GM21717 (cell line): ENCODE measurements around the gene PROZ.
A peak's percentile ranks its signal among the peaks of the same experiment; 100 is the strongest.

Experiments used
- ATAC-seq: cut with Tn5 transposase; IDR thresholded peaks from one replicate; pipeline ENCODE4 v1.9.1; 2021; ENCODE audit warnings: mild to moderate bottlenecking, moderate library complexity; ENCODE audit not compliant: unreplicated experiment

PROZ gene

GRCh38 chr13:113203507-113204377, 45.3 kb downstream of the PROZ start:
- ATAC-seq: no peak

DNA sequence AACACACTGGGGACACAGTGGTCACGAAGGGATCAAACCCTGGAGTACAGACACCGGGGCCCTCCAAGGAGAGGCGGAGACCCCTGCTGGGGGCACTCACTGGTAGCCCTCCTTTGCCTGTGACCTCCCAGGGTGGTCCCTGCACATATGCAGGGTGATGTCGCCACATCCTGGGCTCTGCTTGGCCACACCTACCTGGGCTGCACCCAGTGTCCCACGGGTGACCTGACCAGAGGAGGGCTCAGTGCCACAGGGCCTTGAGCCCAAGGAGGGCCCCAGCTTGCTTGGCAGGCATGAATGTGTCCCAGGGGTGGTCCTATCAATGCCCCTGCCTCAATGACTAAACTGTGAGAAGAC, 45.9 kb downstream of the PROZ start:
- no peak for ATAC-seq

GRCh38 chr13:113205428-113205931, 47.0 kb downstream of the PROZ start:
- ATAC-seq: no peak

GRCh38 chr13:113207460-113207859, 49.0 kb downstream of the PROZ start:
- no peak for ATAC-seq

DNA sequence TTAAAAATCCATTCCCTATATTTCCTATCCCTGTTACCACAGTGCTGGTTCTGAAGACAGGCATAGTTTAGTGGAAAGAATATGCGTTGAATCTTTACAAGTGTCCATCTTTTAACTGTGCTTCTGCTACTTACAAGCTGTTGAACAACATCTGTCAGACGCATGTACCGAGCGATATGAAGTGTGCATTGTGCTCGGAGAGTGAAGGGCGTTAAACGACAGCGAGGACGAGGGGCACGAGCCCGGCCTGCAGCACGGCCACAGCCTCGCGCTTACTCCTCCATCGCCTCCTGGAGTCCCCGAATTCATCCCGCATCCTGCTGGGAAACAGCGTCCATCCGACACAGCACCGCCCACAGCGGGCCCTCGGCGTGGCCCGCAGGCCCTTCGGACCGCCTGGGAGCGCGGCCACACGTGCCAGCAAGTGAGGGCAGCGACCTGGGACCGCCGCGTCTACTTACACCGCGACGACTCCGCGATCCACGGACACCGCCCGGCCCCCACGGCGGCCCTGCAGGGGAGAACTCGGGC, 49.5 kb downstream of the PROZ start:
- peak; percentile 18 for ATAC-seq

GRCh38 chr13:113208421-113209335, 50.2 kb downstream of the PROZ start, which contains the start of gene PCID2:
TSS of gene PCID2 (minus strand) at chr13:113208669. CDS start at chr13:113208634, 35 bp downstream.
- ATAC-seq: peak; percentile 80

GRCh38 chr13:113209336-113209758, 50.9 kb downstream of the PROZ start, which contains the start of gene CUL4A:
TSS of gene CUL4A (plus strand) at chr13:113209613. CDS start at chr13:113209628, 15 bp downstream.
- peak; percentile 31 for ATAC-seq

GRCh38 chr13:113209759-113210421, 51.4 kb downstream of the PROZ start:
- ATAC-seq: peak; percentile 25

- no peak for ATAC-seq
Measured at GRCh38 chr13:113210833-113211232, 52.4 kb downstream of the PROZ start.

DNA sequence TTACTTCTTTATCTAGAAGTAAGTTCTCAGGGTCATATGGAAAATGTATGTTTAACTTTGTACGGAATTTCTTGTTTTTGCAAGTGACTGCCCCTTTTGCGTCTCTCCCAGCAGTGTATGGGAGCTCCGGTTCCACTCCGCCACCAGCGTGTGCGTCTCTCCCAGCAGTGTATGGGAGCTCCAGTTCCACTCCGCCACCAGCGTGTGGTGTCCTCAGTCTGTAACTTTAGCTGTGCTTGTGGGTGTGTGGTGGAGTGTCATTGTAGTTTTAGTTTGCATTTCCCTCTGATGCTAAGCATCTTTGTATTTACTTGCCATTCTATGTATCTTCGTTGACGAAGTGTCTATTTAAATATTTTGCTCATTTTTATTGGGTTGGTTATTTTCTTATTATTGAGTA, 53.3 kb downstream of the PROZ start:
- no peak for ATAC-seq

- ATAC-seq: no peak
Measured at GRCh38 chr13:113216254-113217048, 58.0 kb downstream of the PROZ start.

- ATAC-seq: no peak
Measured at GRCh38 chr13:113218586-113218985, 60.1 kb downstream of the PROZ start.

GRCh38 chr13:113219256-113219940, 61.0 kb downstream of the PROZ start:
- no peak for ATAC-seq

DNA sequence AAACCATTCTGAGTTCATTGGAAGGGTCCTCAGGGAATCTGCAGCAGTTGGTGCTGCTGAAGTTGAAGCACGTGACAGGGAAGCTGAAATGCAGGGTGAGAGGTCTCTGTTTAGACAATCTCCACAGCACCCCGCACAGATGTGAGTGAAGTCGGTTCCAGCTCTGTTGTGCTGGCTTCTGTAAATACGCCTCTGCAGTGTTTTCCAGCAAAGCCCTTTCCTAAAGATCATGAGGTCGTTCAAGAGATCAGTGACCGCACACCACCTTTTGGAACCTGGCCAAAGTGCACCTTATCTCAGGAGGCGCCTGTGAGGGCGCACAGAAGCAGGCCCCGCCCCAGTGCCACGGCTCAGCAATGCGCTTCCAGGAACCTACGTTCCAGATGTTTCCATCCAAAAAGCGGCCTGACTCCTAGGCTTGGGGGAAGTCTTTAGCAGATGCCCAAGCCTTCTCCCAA, 61.7 kb downstream of the PROZ start:
- no peak for ATAC-seq

DNA sequence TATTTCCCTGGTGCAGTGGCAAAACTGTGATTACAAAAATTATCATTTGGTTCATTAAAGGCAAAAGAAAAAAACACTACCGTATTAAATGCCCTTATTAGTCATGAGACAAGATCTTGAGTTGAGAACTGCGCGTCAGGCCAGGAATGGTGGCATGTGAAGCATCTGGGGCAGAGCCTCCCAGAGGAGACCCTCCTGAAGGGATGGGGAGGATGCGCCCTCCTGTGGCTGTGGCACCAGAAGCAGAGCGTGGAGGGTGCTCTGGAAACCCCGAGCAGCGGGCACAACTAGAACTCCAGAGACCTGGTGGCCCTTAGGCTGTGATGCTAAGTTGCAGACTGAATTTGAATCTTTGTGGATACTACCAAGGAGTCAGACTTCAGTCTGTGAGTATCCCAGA, 62.4 kb downstream of the PROZ start:
- ATAC-seq: no peak
